AG04450 (cell line): ENCODE measurements around the gene ALG6. TPM values are rescaled to one million over a fixed set of nuclear protein-coding genes. Genes with fewer than 3 reads are reported as not detected.

Experiments used
- CTCF ChIA-PET: fragments of 300-600, 350-600 bp; formaldehyde crosslinking; extraction: SDS; loops from one replicate; lab custom pipeline; 2022; ENCODE audit warnings: antibody characterized with exemption, inconsistent platforms; lab: Charles Lee
- POLR2A ChIA-PET: fragments of 350-600 bp; formaldehyde crosslinking; extraction: SDS; loops from one replicate; lab custom pipeline; 2021; ENCODE audit warnings: antibody characterized with exemption, inconsistent platforms; lab: Yijun Ruan, JAX
- DNase-seq: peaks from one replicate; pipeline ENCODE4 v3.0.0-alpha.2; 2011; ENCODE audit warnings: low read depth, low spot score
- H3K27ac ChIP-seq: one replicate; pipeline ENCODE4 v1.5.1; 2012; ENCODE audit warnings: low read depth, low read length, control low read depth
- H3K27me3 ChIP-seq: one replicate; pipeline ENCODE4 v1.6.0; 2012; ENCODE audit warnings: low read length; ENCODE audit not compliant: control insufficient read depth, insufficient read depth
- H3K4me3 ChIP-seq: 2 replicates; pipeline ENCODE4 v1.5.1; 2011; ENCODE audit warnings: mild to moderate bottlenecking, low read depth, low read length, control low read depth
- H3K9me3 ChIP-seq: 2 replicates; pipeline ENCODE4 v1.5.1; 2012; ENCODE audit warnings: low read length; ENCODE audit not compliant: control insufficient read depth, insufficient read depth
- CTCF ChIP-seq: IDR thresholded peaks from 2 replicates; pipeline ENCODE4 v1.5.1; 2011; ENCODE audit warnings: low read depth, low read length, control low read depth, inconsistent platforms
- polyA plus RNA-seq: library from polyadenylated mRNA; depleted of rRNA; stranded (reverse); fragments of >200 nt; gene quantifications from 2 replicates; pipeline ENCODE4 v1.2.3, GENCODE V29; 2011

Gene ALG6
- polyA plus RNA-seq, 1 experiment, result 21.6 TPM

DNA sequence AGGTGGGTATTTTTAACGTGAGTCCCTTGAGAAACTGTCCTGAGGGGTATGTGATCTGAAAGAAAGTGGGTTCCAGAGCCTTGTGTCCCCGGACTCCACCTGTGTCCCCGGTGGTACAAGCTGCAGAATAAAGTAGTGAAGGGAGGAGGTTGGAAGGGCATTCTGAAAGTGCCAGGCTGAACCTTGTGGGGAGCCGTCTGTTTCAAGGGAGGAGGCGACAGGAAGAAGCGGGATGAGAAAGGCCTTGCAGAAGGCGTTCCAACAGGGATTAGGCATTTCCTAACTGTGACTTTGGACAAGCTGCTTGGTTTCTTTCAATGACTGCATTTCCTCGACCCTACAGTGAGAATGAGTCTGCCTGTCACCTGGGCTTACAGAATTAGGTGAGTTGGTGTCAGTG is 39.3 kb upstream of the ALG6 start:
- Histone ChIP-seq H3K27me3 (peaks cover 81% of the 10 kb centered on the region), H3K9me3 (peaks cover 13% of the 10 kb centered on the region; the same call in 1 of the 2 replicates), H3K4me3 (no peak overlapping the region), H3K27ac (no peak overlapping the region)
- TF ChIP-seq CTCF, result no peak
- no peak for DNase-seq
- ChIA-PET POLR2A (no interaction called here), CTCF (interaction anchor here (0.6 to 3.3 kb wide), 19 partner anchors 8 to 230 kb away, joined by 3 to 17 read pairs (median 4); no protein-coding TSS in a partner anchor)

DNA sequence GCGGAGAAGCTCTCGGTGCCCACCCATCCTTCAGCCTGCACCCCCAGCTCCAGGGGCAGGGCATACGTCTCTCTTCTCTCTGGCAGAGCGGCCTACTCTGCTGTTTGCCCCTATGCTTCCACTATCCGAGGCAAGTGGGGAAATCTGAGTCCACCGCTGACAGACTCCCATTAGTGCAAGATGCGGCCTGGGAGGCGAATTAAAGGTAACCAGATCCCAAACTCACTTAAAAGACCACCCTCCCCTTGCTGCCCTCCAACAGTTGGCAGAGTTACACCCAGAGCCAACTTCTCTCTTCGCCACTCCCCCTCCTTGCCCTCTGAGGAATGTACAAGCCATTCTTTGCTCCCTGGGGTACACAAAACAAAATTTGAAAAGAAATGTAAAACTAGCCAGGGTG is 38.6 kb upstream of the ALG6 start:
- H3K27me3 ChIP-seq, result peaks cover 83% of the 10 kb centered on the region
- H3K27ac ChIP-seq, result no peak overlapping the region
- no peak overlapping the region for H3K4me3 ChIP-seq
- no peak for TF ChIP-seq CTCF
- peaks cover 13% of the 10 kb centered on the region; the same call in 1 of the 2 replicates for H3K9me3 ChIP-seq
- no peak for DNase-seq
- POLR2A ChIA-PET, result no interaction called here
- CTCF ChIA-PET, result interaction anchor here (1.1 to 1.9 kb wide), 4 partner anchors 7 to 117 kb away, joined by 3 to 7 read pairs (median 4); no protein-coding TSS in a partner anchor

DNA sequence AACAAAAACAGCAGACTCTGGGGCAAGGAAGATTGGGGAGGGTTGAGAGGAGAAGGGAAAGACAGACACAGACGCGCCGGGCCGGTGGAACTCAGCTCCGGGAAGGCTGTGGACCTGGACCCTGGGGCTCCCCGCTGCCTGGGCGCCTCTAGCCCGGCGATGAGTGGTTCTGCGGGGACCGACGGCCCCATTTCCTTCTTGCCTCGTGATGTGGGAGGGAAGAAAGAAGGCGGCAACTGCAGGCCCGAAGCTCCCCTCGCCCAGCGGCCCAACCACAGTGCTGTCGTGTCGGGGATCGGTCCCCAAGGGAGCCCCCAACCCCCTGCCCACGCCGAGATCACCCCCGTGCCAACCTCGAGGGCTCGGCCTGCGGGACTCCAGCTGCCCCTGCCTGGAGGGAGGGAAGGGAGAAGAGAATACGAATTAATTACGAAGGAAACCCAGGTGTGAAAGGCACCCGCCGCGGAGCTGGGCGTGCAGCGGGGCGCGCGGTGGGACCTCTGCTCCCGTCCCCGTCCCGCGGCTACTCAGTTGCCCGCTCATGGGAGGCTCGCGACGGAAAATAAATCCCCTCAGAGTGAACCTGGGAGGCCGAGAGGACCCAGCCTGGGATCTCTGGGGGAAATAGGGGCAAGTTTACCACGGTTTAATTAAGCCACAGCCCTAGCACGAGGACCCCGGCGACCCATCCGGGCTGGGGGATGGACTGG is 37.7 kb upstream of the ALG6 start:
- Histone ChIP-seq H3K27ac (no peak overlapping the region), H3K9me3 (peaks cover 8% of the 10 kb centered on the region; the same call in 1 of the 2 replicates), H3K4me3 (no peak overlapping the region), H3K27me3 (peaks cover 76% of the 10 kb centered on the region)
- no peak for DNase-seq
- POLR2A ChIA-PET, result no interaction called here
- no peak for TF ChIP-seq CTCF
- CTCF ChIA-PET, result interaction anchor here (0.6 to 2.6 kb wide), 3 partner anchors 103 to 209 kb away, joined by 3 to 15 read pairs (median 4); no protein-coding TSS in a partner anchor

GRCh38 chr1:63330331-63330916 is 37.0 kb upstream of the ALG6 start:
- ChIA-PET CTCF (interaction anchor here (0.6 to 2.6 kb wide), 2 partner anchors 104 to 208 kb away, joined by 3 to 15 read pairs; no protein-coding TSS in a partner anchor), POLR2A (no interaction called here)
- no peak overlapping the region for H3K4me3 ChIP-seq
- no peak overlapping the region for H3K27ac ChIP-seq
- peaks cover 8% of the 10 kb centered on the region; the same call in 1 of the 2 replicates for H3K9me3 ChIP-seq
- H3K27me3 ChIP-seq, result peaks cover 82% of the 10 kb centered on the region
- no peak for TF ChIP-seq CTCF
- DNase-seq, result no peak

DNA sequence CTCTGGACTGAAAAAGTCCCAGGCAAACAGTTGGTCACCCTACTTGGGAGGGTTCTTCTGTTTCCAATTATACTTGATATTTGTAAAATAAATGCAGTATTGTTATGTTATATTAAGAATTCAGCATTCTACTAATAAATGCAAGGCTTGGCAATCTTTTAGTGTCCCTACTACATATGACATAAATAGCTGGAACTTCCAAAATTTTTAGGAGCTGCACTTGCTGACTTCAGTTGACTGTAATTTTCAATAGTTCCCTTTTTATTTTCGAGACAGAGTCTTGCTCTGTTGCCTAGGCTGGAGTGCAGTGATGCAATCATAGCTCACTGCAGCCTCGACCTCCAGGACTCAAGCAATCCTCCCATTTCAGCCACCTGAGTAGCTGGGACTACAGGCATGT is 25.0 kb upstream of the ALG6 start:
- DNase-seq, result no peak
- no peak for TF ChIP-seq CTCF
- H3K27me3 ChIP-seq, result peaks cover 12% of the 10 kb centered on the region
- ChIA-PET CTCF (interaction anchor here (1.0 kb wide), 1 partner anchor 15 kb away, joined by 8 read pairs; no protein-coding TSS in a partner anchor), POLR2A (no interaction called here)
- H3K4me3 ChIP-seq, result no peak overlapping the region
- H3K9me3 ChIP-seq, result no peaks in the 10 kb centered on the region
- no peak overlapping the region for H3K27ac ChIP-seq
